ENCODE results near the gene COL6A2.
A peak's percentile ranks its signal among the peaks of the same experiment; 100 is the strongest.
"Not testable (repeated sequence)": the region's sequence is repeated elsewhere in the genome, so short reads cannot be mapped to it uniquely, and the experiment has no call there.

Gene COL6A2
- total RNA-seq = 82.6 to 149 reads per million in 2 donors

DNA sequence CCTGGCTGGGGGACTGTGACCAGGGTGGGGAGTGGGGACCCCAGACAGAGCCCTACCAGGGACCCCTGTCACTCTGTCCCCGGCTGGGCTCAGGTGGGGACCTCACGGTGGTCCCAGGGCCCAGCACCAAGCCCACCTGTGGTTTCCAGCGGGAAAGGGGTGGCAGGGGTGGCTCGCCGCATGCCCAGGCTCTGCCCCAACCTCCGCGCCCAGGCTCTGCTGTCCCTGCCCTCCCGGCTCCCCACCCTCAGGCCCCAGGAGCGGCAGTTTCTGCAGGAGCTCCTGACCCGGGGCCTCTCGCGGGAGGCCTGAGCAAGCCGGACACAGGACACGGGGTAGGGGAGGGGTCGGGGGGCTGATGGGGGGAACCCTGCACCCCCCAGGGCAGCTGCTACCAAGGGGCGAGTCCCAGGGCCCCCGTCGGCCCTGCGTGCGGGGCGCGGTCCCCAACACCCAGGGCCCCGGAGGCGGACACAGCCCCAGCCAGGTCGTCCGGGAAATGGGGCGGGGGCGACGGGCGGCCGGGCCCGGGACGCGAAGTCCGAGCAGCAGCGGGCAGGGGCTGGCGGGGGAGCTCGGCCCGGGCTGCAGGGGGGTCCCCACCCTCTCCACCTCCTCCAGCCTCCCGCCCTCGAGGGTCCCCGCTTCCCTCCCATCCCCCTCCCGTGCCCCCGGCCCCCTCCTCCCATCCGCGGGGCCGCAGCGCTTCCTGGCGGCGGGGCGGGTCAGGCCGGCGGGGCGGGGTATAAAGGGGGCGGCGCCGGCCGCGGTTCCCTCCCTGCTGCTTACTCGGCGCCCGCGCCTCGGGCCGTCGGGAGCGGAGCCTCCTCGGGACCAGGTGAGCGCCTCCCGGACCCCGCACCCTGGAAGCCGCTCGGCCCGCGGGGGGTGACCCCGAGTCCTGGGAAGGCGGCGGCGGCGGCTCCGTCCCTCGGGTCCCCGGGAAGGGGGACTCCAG, at the start of gene COL6A2:
COL6A2 (plus strand) TSS at position 777 of the 958 bp plus-strand sequence.
- DNase-seq = peak; percentile 35

DNA sequence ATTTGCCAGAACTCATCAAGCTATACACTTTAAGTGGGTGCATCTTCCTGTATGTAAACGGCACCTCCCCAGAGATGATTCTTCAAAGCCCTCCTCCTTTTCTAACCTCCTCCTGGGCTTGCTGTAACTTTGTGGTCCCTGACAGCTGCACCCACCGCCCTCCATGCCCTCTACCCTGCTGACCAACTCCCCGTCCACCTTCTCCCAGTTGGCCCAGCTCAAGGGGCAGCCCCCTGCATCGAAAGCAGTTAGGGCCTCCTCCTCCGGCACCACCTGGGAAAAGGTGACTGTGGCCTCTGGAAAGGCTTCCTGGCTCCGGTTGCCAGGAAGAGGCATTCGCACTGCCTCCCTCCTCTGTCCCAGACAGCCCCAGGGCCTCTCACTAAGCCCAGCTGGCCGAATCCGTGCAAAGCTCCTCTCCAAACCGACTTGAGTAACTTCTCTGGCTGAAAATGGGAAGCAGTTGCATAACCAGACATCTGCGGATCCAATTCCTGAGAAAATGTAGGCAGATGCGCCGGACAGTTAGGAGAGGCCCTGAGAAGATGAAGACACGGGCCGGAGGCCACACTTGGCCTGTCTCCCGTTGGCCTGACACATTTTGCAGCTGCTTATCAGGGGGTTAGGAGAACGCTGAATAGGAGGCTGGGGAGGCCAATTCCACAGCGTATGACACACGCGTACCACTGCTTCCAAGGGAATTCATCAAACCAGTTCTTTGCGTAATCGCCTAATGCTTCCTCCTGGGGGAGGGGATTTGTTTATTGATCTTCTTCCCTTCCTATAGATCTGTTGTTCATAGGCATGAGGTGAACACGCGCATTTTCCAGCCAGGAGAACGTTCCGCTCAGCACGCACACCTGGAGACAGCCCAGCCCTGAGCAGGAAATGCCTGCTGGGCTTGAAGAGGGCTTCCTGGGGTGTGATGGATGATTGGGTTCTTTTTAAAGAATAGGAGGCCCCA, 48.7 kb upstream of the COL6A2 start:
- no peak for DNase-seq

- DNase-seq = no peak
Observed at GRCh38 chr21:46049890-46050667, 47.8 kb upstream of the COL6A2 start.

DNA sequence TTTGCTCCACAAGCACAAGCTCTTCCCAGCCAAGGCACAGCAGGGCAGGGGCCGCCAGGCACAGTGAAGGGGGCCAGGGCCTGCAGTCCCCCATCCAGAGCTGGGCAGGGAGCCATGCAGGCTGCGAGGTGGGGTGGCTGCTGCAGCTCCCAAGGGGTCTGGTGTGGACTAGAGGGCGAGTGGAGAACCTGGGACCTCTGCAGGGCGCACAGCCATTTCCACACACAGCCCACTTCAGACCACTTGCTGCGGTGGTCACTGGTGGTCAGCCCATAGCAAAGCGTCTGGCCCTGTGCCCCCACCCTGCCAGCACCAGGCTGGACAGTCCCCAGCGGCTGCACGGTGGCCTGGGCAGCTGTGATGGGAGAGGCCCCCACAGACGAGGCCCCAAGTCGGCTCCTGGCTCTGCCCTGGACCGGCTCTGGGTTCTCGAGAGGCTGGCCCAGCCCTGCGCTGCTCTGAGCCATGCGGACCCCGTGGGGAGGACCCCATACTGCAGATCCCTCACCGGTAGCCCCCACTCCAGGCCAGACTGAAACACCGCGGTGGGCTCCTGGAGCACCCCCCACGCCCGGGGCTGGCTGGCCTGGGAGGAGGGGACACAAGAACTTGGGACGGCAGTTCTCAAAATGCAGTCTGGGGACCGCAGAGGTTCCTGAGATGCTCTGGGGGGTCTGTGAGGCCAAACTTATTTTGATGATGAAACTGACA, 47.1 kb upstream of the COL6A2 start:
- no peak for DNase-seq

- DNase-seq = no peak
Observed at GRCh38 chr21:46051379-46051770, 46.5 kb upstream of the COL6A2 start.

- no peak for DNase-seq
Observed at GRCh38 chr21:46051821-46052675, 45.9 kb upstream of the COL6A2 start.

GRCh38 chr21:46052703-46053651, 44.9 kb upstream of the COL6A2 start:
- DNase-seq = peak; percentile 45

- no peak for DNase-seq
Observed at GRCh38 chr21:46054031-46054430, 43.9 kb upstream of the COL6A2 start.

DNA sequence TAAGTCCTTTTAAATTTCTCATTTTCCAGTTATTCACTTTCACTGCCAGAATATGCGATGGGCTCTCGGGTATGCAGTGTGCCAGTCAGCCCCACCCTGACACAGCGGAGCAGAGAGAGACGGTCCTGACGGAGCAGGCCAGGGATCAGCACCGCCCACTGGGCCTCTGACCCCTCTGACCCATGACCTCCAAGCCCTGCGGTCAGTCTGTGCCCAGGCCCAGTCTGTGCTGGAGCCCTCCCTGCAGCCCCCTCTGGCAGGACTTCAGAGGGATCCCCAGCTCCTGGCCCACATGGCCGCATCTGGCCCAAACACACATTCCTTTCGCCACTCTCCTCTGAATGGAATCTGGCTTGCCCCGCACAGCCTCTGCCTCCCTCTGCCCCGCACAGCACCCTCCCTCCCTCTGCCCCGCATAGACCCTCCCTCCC, 43.4 kb upstream of the COL6A2 start:
- DNase-seq = no peak

DNA sequence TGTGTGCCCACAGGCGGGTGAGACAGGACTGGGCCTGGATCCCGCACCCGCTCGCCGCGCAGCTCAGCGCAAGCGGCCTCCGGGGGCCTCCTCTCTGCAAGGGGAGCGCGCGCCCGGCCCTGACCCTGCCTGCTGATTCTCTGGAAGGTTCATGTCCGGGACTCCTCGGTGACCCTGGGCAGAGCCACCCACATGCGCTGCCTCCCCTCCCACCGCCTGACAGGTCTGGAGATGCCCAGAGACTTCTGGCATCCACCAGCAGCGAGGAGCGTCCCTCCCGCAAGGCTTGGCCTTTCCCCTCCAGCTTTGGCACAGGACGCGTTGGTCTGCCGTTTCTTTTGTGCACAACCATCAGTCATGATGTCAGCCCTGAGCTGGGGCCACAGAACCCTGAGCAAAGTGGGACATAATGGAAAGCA, 42.0 kb upstream of the COL6A2 start:
- DNase-seq = no peak

DNA sequence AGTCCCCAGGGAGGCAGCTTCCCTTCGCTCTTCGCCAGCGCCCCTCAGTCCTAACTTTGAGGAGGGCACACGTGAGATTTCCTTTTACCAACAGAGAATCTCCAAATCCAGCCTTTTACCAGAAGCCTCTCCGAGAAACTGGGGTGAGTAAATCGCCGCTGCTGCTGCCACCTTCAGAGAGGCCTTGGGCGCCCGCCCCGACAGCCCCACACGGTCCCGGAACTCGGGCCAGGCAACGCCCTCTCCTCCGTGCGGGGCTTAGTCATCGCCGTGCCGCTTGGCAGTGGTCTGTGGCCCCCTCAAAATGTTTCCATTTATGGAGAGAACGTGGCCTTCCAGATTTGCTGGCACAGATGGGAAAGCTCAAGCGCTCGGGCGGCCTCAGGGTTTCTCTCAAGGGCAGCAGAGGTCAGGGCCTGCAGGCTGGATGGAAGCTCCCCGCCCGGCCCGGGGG, 41.4 kb upstream of the COL6A2 start:
- DNase-seq = no peak

GRCh38 chr21:46057111-46057709, 40.7 kb upstream of the COL6A2 start:
- no peak for DNase-seq

DNA sequence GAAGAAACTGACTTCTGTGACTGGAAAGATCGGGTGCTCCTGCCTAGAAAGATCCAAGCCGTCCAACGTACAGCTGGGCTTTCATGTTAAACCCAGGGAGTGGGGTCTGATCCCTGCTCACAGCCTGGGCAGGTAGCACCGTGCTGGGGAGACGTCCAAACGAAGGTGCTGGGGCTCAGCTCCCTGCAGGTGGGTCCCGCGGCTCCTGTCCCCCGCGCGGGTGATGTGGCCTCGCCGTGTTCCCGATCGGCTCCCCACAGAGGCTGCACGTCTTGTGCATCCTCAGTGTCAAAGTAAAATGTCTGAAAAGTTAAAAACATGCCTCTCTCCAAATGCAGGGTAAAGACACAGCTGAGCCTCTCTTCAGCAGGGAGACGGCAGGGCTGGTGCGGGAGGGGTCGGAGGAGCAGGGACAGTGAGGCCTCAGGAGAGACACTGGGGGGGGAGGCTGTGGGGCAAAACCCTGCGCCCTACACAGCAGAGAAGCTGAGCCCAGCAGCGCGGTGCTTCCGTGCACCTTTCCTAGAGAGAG, 40.1 kb upstream of the COL6A2 start:
- DNase-seq = no peak

- DNase-seq = no peak
Observed at GRCh38 chr21:46058431-46059145, 39.3 kb upstream of the COL6A2 start.

- DNase-seq = no peak
Observed at GRCh38 chr21:46059195-46059594, 38.7 kb upstream of the COL6A2 start.

DNA sequence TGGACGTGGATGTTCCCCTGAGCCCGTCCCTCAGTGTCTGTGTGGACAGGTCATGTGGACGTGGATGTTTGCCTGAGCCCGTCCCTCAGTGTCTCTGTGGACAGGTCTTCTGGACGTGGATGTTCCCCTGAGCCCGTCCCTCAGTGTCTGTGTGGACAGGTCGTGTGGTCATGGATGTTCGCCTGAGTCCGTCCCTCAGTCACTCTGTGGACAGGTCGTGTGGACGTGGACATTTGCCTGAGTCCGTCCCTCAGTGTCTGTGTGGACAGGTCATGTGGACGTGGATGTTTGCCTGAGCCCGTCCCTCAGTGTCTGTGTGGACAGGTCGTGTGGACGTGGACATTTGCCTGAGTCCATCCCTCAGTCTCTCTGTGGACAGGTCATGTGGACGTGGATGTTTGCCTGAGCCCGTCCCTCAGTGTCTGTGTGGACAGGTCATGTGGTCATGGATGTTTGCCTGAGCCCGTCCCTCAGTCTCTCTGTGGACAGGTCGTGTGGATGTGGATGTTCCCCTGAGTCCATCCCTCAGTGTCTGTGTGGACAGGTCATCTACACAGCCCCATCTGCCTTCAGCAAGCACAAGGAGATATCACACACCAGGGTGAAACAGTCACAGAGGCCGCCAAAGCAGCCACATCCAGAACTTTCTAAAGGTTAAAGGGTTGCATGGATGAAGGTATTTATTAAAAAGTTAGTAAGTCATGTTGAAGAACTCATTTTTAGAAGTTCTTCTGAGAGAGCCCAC, 38.0 kb upstream of the COL6A2 start:
- not testable (repeated sequence) for DNase-seq

DNA sequence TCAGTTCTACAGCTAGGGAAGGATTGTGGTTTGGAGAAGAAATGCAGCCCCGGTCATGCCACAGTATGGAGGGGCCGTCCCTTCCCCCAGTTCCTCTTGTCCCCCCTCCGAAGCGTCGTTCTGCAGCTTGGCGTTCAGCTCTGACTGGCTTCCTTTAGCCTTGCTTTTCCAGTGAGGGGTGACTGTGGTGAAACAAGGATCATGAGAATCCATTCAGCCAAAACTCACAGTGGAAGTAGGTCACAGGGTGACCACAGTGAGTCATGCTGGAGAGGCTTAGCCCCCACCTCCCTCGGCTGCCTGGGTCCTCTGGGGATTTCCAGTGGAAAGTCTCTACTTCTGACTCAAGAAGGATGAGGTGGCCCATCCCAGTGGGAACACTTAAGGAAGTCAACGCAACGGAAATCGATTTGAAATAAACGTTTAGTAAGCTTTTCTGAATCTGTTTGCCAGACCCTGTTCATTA, 37.3 kb upstream of the COL6A2 start:
- DNase-seq = no peak
